ENCODE results near the gene GOLGA7B. TPM values are rescaled to one million over a fixed set of nuclear protein-coding genes. Genes with fewer than 3 reads are reported as not detected.
A peak's percentile ranks its signal among the peaks of the same experiment; 100 is the strongest.

Gene GOLGA7B
- total RNA-seq, 1 donor from 2014 or later: not detected

DNA sequence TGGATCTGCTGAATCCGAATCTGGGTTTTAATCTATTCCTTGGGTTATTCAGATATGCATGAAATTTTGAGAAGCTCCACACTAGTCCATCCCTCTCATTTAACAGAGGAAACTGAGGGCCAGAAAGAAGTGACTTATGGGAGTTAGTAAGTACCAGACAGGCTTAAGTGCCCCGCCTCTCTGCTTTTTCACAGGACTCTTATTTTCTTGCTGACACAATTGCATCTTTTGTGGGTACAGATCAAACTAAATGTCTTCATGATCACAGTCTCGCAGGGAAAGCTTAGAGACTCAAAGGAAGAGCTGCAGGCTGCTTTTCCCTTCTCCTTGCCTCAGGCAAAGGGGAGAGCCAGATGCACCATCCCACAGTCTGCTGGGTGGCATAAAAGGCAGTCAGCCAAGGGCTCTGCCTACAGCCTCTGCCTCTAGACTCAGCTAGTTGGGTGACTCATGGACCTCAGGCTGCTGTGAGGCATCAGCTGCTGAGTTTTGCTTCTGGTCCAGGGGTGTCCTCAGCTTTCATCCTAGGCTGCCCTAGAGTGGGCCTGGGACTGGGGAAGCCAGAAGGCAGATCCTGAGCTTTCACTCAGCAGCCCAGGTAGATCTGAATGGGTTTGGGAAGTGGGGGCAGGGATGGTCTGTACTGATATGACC, 11.6 kb downstream of the GOLGA7B start:
- intact Hi-C loops (cut with micrococcal nuclease): no loop called here
- ATAC-seq (peak; percentile 21), DNase-seq (no peak)

GRCh38 chr10:97861924-97862323, 12.3 kb downstream of the GOLGA7B start:
- intact Hi-C loops (cut with micrococcal nuclease): no loop called here
- DNase-seq (no peak), ATAC-seq (peak; percentile 12)

DNA sequence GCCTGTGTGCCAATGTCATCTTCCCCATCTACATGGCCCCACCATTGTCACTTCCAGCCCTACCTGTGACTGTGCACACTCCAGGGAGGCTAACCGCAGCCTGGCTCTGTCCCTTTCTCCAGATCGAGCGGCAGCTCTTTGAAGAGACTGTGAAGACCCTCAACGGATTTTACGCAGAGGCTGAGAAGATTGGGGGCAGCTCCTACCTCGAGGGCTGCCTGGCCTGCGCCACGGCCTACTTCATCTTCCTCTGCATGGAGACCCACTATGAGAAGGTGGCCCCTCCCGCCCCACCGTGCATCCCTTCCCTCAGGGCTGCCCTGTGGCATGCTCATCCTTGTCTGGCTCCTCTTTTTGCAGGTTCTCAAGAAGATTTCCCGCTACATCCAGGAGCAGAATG, 14.2 kb downstream of the GOLGA7B start:
- ATAC-seq: no peak
- no peak for DNase-seq
- intact Hi-C loops (cut with micrococcal nuclease): no loop called here

GRCh38 chr10:97865488-97865887, 15.8 kb downstream of the GOLGA7B start:
- no peak for ATAC-seq
- no peak for DNase-seq
- intact Hi-C loops (cut with micrococcal nuclease): no loop called here

GRCh38 chr10:97866524-97867219, 17.0 kb downstream of the GOLGA7B start:
- DNase-seq (no peak), ATAC-seq (no peak)
- intact Hi-C loops (cut with micrococcal nuclease): no loop called here

GRCh38 chr10:97867220-97867800, 17.7 kb downstream of the GOLGA7B start:
- intact Hi-C loops (cut with micrococcal nuclease): no loop called here
- DNase-seq: no peak
- no peak for ATAC-seq

- DNase-seq: no peak
- ATAC-seq: no peak
- intact Hi-C loops (cut with micrococcal nuclease): no loop called here
Measured at GRCh38 chr10:97868134-97868685, 18.6 kb downstream of the GOLGA7B start.

DNA sequence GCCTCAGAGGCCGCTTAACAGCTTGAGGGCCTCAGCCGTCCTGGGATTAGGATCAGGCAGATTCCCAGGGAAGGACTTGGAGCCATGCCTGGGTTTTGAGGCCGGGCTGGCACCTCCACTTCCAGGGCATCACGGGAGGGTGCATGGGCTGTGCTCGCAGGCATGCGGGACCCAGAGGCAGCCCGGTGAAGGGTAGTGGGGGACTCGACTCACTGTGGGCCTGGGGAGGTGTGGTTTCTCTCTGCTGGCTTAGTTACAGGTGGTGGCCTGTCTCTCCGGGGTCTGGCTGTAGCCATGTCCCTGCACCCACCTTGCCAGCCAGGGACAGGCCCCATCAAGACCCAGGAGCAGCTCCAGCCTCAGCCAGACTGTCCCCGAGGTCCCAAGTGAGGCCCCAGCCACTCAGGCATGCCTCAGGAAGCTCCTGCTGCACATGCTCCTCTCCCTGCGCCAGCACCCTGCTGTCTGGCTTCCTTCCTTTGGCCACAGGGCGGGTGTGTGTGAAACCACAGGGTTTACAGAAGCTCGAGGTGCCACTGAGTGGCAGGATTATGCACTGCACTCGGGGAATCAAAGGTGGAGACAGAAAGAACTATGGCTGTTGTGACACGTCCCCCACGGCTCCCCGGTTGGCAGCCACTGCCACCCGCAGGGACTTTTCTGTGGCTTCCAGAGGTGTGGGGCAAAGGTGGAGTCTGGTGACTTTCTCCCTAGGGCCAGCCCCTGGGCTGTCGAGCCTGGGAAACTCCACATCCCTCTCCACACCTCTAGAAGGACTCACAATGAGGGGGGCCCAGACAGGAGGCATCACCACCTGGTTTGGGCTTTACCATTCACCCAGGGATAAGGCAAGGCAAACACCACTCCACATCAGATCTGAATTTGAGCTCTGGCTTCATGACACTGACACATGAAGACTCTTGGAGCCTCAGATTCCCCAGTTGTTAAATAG, 19.7 kb downstream of the GOLGA7B start:
- ATAC-seq: peak; percentile 98
- DNase-seq: peak; percentile 84
- intact Hi-C loops (cut with micrococcal nuclease): no loop called here

DNA sequence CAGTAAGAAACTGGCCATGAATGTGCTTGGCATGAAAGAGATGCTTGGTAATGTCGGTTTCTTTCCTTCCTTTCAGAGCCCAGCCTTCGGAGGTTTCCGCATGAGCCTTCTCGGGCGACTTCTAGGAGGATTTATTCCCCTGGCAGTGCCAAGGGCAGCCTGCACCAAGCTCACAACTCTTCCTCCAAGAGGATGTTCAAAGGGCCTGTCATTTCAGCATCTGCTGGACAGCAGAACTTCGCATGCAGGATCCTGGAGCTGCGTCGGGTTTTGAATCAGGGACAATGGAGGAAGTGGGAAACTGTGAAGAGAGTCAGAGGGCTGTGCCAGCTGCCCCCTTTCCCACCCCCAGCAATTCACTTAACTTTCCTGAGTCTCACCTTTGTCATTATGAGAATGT, 21.3 kb downstream of the GOLGA7B start:
- DNase-seq (no peak), ATAC-seq (no peak)
- intact Hi-C loops (cut with micrococcal nuclease): no loop called here

GRCh38 chr10:97873569-97873968, 23.9 kb downstream of the GOLGA7B start:
- no peak for DNase-seq
- ATAC-seq: no peak
- intact Hi-C loops (cut with micrococcal nuclease): no loop called here

- DNase-seq (no peak), ATAC-seq (no peak)
- intact Hi-C loops (cut with micrococcal nuclease): no loop called here
Measured at GRCh38 chr10:97874332-97874731, 24.7 kb downstream of the GOLGA7B start.

GRCh38 chr10:97875391-97875790, 25.7 kb downstream of the GOLGA7B start:
- intact Hi-C loops (cut with micrococcal nuclease): no loop called here
- no peak for DNase-seq
- ATAC-seq: peak; percentile 53

GRCh38 chr10:97876402-97876801, 26.8 kb downstream of the GOLGA7B start:
- ATAC-seq (no peak), DNase-seq (no peak)
- intact Hi-C loops (cut with micrococcal nuclease): no loop called here

GRCh38 chr10:97879241-97879640, 29.6 kb downstream of the GOLGA7B start:
- ATAC-seq (no peak), DNase-seq (no peak)
- intact Hi-C loops (cut with micrococcal nuclease): no loop called here

DNA sequence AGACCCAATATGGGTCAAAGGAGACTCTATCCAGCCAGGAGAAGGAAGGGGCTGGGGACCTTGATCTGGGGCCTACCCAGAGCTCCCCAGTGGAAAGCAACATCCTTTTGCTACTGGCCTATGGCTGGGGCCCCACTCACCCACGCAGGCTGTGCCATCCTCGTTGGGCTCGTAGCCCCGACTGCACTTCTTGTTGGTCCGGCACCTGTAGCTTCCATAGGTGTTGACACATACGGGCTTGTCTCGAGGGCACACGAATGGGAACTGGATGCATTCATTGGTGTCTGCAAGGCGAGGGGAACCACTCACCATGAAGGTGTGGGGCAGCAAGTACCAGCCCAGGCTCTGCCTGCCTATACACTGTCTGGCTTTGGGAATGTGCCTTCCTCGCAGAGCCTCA, 30.5 kb downstream of the GOLGA7B start:
- DNase-seq (no peak), ATAC-seq (no peak)
- intact Hi-C loops (cut with micrococcal nuclease): no loop called here

DNA sequence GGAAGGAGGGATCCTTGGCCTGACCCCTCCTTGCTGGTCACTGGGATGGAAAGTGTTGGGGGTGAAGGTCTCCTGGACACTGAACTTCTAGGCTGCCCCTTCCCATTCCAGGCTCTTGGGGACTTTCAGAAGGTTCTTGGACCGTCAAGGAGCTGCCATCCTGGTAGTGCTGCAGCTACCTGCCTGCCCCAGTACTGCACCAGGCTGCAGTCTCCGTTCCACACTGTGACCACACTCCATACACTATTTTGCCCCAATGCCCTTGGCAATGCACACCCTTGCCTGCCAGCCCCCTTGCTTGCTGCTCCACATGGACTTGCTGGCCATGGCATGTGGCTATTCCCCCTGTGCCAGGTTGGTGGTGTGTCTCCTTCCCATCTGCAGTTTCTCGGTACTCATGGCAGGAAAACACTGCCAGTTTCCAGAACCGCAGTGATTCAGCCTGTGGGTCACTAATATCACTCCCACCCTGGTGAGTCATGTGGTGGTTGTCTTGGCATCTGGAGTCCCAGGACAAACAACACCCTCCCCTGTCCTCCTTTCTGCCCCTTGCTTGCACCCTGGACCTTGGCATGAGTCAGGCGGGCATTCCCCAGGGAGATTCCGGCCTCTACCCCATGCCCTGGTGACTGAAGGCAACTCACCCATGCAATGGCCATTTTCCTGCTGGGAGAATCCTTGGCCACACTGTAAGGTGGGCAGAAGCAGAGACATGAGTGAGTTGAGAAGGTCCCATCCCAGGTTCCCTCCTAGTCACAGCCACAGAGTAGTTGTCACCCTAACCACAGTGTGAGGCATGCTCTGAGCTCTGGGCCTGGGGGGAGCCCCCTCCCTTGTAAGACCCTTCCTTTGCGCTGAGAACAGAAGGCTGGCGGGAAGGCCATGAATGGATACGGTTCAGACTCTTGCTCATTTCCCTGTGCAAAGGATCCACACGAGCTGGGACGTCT, 32.8 kb downstream of the GOLGA7B start:
- intact Hi-C loops (cut with micrococcal nuclease): no loop called here
- no peak for ATAC-seq
- no peak for DNase-seq

DNA sequence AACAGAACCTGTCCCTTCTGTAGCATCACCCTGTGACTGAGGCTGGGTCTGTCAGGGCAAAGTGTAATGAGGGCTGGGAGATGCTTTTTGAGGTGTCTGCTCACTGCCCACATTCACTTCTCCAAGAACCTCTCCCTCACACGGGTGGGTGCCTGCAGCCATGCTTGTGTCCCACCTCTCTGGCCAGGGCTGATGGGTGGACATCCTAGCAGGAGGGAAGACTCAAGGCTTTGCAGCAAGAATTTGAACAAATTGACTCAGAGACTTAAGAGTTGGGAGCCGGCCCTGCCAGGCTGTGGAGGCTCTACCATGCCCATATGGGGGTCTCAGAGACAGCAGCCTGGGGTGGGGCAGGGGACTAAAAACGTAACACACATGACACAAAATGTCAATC, 33.4 kb downstream of the GOLGA7B start:
- ATAC-seq (no peak), DNase-seq (no peak)
- intact Hi-C loops (cut with micrococcal nuclease): no loop called here

- ATAC-seq (no peak), DNase-seq (no peak)
- intact Hi-C loops (cut with micrococcal nuclease): no loop called here
Measured at GRCh38 chr10:97886286-97886685, 36.6 kb downstream of the GOLGA7B start.

All from left ventricle myocardium superior (tissue), 1 donor.